Pancreas (tissue), 10 donors: Measurements from ENCODE around the gene CLTCL1. TPM values are rescaled to one million over a fixed set of nuclear protein-coding genes. Genes with fewer than 3 reads are reported as not detected.

Experiments
- ATAC-seq, 4 donors: fragments of 200-7000 bp; cut with Tn5 transposase; one replicate each; pipeline versions ENCODE4 v1.8.0 to v1.9.1; 2020; ENCODE audit warnings: mild to moderate bottlenecking in 4 of 4, moderate library complexity in 4 of 4
- DNase-seq, 6 donors: peaks; one replicate each; pipeline ENCODE4 v3.0.0-alpha.2; 2020
- FAIRE-seq: peaks from 2 replicates; lab custom pipeline; 2012; peaks lifted over from hg19 to GRCh38; lab: Jason Lieb, UNC
- H3K27ac ChIP-seq, 4 donors: fragments of 200-600 bp; sonication (generic); 1 replicate in 3 of 4; 2 replicates in 1 of 4; pipeline versions ENCODE4 v1.5.0 to v1.8.0; 2020
- H3K27me3 ChIP-seq, 4 donors: fragments of 200-600 bp; one replicate each; pipeline ENCODE4 v1.8.0; 2021
- H3K36me3 ChIP-seq, 3 donors: fragments of 200-600 bp; sonication (generic) in 1 of 3; one replicate each; pipeline versions ENCODE4 v1.5.0 to v1.8.0; 2020 to 2021
- H3K4me1 ChIP-seq, 3 donors: fragments of 200-600 bp; one replicate each; pipeline ENCODE4 v1.8.0; 2021
- H3K4me3 ChIP-seq, 4 donors: fragments of 200-600 bp; sonication (generic) in 2 of 4; one replicate each; pipeline versions ENCODE4 v1.5.0 to v1.8.0; 2020 to 2021
- H3K9me3 ChIP-seq, 4 donors: fragments of 200-600 bp; one replicate each; pipeline ENCODE4 v1.8.0; 2021
- CTCF ChIP-seq, 4 donors: fragments of 200-600 bp; sonication (generic) in 3 of 4; IDR thresholded peaks; one replicate each; pipeline versions ENCODE4 v1.5.0 to v1.8.0; 2021; ENCODE audit warnings: antibody characterized with exemption in 4 of 4
- WGBS, 2 donors: extraction: QIAGEN DNeasy Blood & Tissue Kit; methylation state at CpG; one replicate each; pipeline ENCODE4 v1.1.7; 2013; 5-methylcytosine and 5-hydroxymethylcytosine counted together
- intact Hi-C, 3 donors: fragments of 100-400 bp; cut with DNase I; formaldehyde crosslinking; loops; one replicate each; pipeline versions ENCODE4 v1.11.1 to v1.14.2; 2022
- polyA plus RNA-seq, 2 donors: library from polyadenylated mRNA; stranded (reverse); fragments of 200-250 nt; gene quantifications; one replicate each; pipeline ENCODE4 v1.2.3, GENCODE V29; 2013
- total RNA-seq, 6 donors: library from RNA; stranded (reverse); fragmentation: NEBNext Ultra II Directional in 4 of 6; extraction: Animal tissue kit (Norgen Biotek cat#: 25700) in 4 of 6; gene quantifications; one replicate each; pipeline versions ENCODE4 v1.2.1 to v1.2.4, GENCODE V29; 2021 to 2023
- donor health status: healthy with polysubstance abuse.
- donor health status: DM: no; HTN: no; CAD: no; lungs with moderate emphysema.
- donor health status: DM: no; HTN: no; CAD: no.
- donor health status: control.
- donor health status: control.
- donor health status: Bipolar disorder and iron deficiency.
- donor health status: DM: yes; HTN: yes; CAD: no.
- donor health status: DM: no; HTN: no; CAD: no.
- donor health status: DM: no; HTN: no; CAD: no.
- donor health status: DM: yes; HTN: yes; CAD: no.

Gene CLTCL1
- total and polyA plus RNA-seq, 8 donors = 1.7 to 6.4 (median 2.2) TPM

DNA sequence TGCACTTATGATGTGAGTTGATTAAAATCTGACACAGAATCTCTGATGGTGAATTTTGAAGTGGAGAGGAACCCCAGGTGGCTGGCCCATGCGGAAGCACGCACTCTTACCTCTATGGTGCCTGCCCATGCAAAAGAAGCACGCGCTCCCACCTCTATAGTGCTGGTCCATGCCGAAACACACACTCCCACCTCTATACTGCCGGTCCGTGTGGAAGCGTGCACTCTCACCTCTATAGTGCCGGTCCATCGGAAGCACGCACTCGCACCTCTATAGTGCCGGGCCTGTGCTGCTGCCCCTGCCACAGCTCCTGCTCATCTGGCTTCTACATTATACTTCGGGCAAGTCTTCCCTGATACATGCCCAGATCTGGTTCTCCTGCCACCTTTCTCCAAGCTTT, 76.2 kb downstream of the CLTCL1 start:
- H3K4me3 ChIP-seq = no peak overlapping the region
- H3K36me3 ChIP-seq = no peaks in the 10 kb centered on the region
- no peak for TF ChIP-seq CTCF (IDR thresholded peaks at IDR 0.05)
- ATAC-seq (no peak), DNase-seq (no peak), FAIRE-seq (no peak)
- no peaks in the 10 kb centered on the region for H3K4me1 ChIP-seq
- H3K27ac ChIP-seq = no peak overlapping the region
- intact Hi-C loops = no loop called here
- 91 to 95% methylated on average over 14 of the region's 14 CpGs for WGBS, 2 donors
- H3K27me3 ChIP-seq = no peaks in the 10 kb centered on the region
- no peaks in the 10 kb centered on the region for H3K9me3 ChIP-seq

DNA sequence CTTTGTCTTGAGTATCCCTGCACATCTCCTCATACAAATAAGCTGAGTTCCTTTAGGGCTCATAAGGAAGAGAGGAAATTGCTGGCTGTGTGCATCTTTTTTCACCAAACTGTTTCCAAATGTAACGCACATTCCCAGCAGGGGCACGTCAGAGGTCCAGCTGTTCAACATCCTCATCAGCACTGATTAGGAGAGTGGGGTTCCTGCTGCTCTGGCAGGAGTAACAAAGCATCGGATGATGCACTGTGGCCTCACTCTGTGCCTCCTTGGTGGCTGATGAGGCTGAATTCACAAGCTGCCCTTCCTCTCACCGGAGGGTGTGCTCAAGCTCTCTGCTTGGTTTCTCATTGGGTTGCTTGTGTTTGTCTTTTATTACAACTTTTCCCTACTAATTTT, 77.4 kb downstream of the CLTCL1 start:
- no peak for ATAC-seq
- Histone ChIP-seq H3K4me1 (no peaks in the 10 kb centered on the region), H3K36me3 (no peaks in the 10 kb centered on the region), H3K27me3 (no peaks in the 10 kb centered on the region), H3K27ac (no peak overlapping the region), H3K9me3 (no peaks in the 10 kb centered on the region), H3K4me3 (no peak overlapping the region)
- WGBS, 2 donors = 79 to 82% methylated on average over 4 of the region's 4 CpGs
- intact Hi-C loops = no loop called here
- no peak for FAIRE-seq
- TF ChIP-seq CTCF (IDR thresholded peaks at IDR 0.05) = no peak
- DNase-seq = no peak

- FAIRE-seq (no peak), DNase-seq (no peak), ATAC-seq (no peak)
- no peaks in the 10 kb centered on the region for H3K27me3 ChIP-seq
- no peaks in the 10 kb centered on the region for H3K9me3 ChIP-seq
- 74 to 82% methylated on average over 9 of the region's 9 CpGs for WGBS, 2 donors
- no peak for TF ChIP-seq CTCF (IDR thresholded peaks at IDR 0.05)
- H3K4me3 ChIP-seq = no peak overlapping the region
- H3K4me1 ChIP-seq = no peaks in the 10 kb centered on the region
- no peaks in the 10 kb centered on the region for H3K36me3 ChIP-seq
- intact Hi-C loops = no loop called here
- H3K27ac ChIP-seq = no peak overlapping the region
Measured at GRCh38 chr22:19213442-19214077, 78.0 kb downstream of the CLTCL1 start.

GRCh38 chr22:19213001-19213400, 78.5 kb downstream of the CLTCL1 start:
- WGBS, 2 donors = 75 to 84% methylated on average over 1 of the region's 1 CpG
- Histone ChIP-seq H3K4me1 (no peaks in the 10 kb centered on the region), H3K27ac (no peak overlapping the region), H3K27me3 (no peaks in the 10 kb centered on the region), H3K36me3 (no peaks in the 10 kb centered on the region), H3K4me3 (no peak overlapping the region), H3K9me3 (no peaks in the 10 kb centered on the region)
- no peak for DNase-seq
- FAIRE-seq = no peak
- intact Hi-C loops = no loop called here
- ATAC-seq = no peak
- TF ChIP-seq CTCF (IDR thresholded peaks at IDR 0.05) = no peak

- DNase-seq (no peak), FAIRE-seq (no peak), ATAC-seq (no peak)
- no peaks in the 10 kb centered on the region for H3K4me1 ChIP-seq
- intact Hi-C loops = no loop called here
- WGBS, 2 donors = 94 to 96% methylated on average over 1 of the region's 1 CpG
- no peaks in the 10 kb centered on the region for H3K9me3 ChIP-seq
- H3K36me3 ChIP-seq = no peaks in the 10 kb centered on the region
- no peak for TF ChIP-seq CTCF (IDR thresholded peaks at IDR 0.05)
- H3K27me3 ChIP-seq = no peaks in the 10 kb centered on the region
- no peak overlapping the region for H3K27ac ChIP-seq
- no peak overlapping the region for H3K4me3 ChIP-seq
Measured at GRCh38 chr22:19212302-19212870, 79.1 kb downstream of the CLTCL1 start.
